ENCODE data around the gene LYPD4.

The LYPD4 gene

DNA sequence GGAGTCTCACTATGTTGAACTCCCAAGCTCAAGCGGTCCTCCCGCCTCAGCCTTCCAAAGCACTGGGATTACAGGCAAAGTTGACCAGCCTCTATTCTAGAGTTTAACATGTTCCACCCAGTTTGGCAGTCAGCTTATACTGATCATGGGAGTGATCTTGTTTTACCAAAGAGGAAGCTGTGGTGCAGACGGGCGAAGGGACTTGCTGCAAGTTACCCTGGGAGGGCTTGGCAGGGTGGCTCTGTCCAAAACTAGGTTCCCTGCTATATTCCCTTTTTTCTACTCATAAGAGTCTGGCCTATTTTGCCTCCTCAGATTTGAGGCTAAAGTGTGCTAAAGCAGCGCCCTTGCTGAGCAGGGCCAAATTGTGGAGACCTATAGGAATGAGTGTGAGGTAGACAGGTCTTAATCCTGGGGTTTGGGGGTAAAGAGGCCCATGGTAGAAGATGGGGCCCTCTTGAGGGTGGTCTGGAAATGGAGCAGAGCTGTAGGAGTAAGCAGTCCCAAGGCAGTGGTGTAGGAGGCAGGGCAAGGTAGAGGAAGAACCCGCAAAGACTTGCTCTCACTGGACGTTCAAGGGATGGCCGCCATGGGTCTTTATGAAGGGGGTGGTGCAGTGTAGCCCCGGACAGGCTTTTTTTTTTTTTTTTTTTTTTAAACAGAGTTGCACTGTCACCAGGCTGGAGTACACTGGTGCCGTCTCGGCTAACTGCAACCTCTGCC lies 18.9 kb upstream of the LYPD4 start:
- Histone ChIP-seq H3K27me3 (replicated peaks; ENCODE audit: control insufficient read depth, insufficient read depth, low read length, poor library complexity, severe bottlenecking) (no peaks in the 10 kb centered on the region), H3K4me3 (ENCODE audit: insufficient read depth, low read depth, low read length, poor library complexity, severe bottlenecking) (no peak overlapping the region), H3K4me1 (ENCODE audit: control insufficient read depth, insufficient read depth, low read length, poor library complexity, severe bottlenecking) (peaks cover 45% of the 10 kb centered on the region), H3K36me3 (ENCODE audit: control insufficient read depth, insufficient read depth, low read length) (peaks cover 52% of the 10 kb centered on the region), H3K9me3 (ENCODE audit: control insufficient read depth, low read length) (no peaks in the 10 kb centered on the region), H3K27ac (ENCODE audit: insufficient read depth, low read length, poor library complexity, severe bottlenecking) (peak overlapping the region; percentile 53)
- no peak for DNase-seq

DNA sequence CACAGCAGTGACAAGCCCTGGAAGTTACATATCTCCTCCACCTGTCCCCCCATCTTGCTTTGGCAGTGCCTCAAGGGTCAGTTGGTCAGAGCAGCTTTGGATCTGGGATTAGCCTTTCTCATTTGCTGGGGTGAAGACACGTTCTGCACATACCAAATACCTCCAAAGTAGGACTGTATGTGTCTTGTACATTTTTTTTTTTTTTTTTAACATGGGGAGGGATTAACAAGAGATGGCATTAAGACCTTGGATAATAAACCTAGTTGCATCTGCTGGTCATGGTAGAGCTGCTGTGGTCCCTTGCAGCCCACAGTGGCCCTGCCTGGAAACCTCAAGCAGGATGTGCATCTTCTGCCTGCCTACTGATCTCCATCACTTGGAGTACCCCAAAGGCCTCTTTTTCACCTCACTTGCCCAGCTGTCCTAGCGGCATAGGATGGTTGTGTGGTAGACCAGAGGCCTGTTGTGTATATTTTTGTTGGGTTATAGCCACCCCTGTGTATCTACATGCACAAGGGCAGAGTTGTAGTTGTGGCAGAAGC lies 18.0 kb upstream of the LYPD4 start:
- Histone ChIP-seq H3K27me3 (replicated peaks; ENCODE audit: control insufficient read depth, insufficient read depth, low read length, poor library complexity, severe bottlenecking) (no peaks in the 10 kb centered on the region), H3K4me3 (ENCODE audit: insufficient read depth, low read depth, low read length, poor library complexity, severe bottlenecking) (no peak overlapping the region), H3K27ac (ENCODE audit: insufficient read depth, low read length, poor library complexity, severe bottlenecking) (peak overlapping the region; percentile 90), H3K36me3 (ENCODE audit: control insufficient read depth, insufficient read depth, low read length) (peaks cover 47% of the 10 kb centered on the region), H3K9me3 (ENCODE audit: control insufficient read depth, low read length) (no peaks in the 10 kb centered on the region), H3K4me1 (ENCODE audit: control insufficient read depth, insufficient read depth, low read length, poor library complexity, severe bottlenecking) (peaks cover 38% of the 10 kb centered on the region)
- DNase-seq, result no peak

DNA sequence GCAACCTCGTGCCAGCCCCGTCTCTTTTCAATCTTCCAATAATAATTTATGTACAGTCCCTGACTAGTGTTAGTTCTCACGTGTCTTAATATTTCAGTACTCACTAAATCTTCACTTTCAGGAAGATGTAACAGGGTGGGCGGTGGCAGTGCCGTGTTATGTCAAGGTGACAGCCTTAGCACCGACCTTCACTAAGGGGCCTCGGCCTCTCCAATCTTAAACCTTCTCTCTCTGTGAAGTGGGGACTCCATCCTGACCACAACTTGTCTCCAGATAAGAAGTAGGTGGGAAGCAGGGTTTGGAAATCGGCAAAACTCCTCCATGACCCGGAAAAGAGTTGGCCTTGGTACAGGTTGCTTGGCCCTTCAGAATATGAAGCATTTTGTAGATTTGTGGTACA lies 17.4 kb upstream of the LYPD4 start:
- Histone ChIP-seq H3K4me3 (ENCODE audit: insufficient read depth, low read depth, low read length, poor library complexity, severe bottlenecking) (no peak overlapping the region), H3K27me3 (replicated peaks; ENCODE audit: control insufficient read depth, insufficient read depth, low read length, poor library complexity, severe bottlenecking) (no peaks in the 10 kb centered on the region), H3K4me1 (ENCODE audit: control insufficient read depth, insufficient read depth, low read length, poor library complexity, severe bottlenecking) (peaks cover 38% of the 10 kb centered on the region), H3K27ac (ENCODE audit: insufficient read depth, low read length, poor library complexity, severe bottlenecking) (peak overlapping the region; percentile 90), H3K9me3 (ENCODE audit: control insufficient read depth, low read length) (no peaks in the 10 kb centered on the region), H3K36me3 (ENCODE audit: control insufficient read depth, insufficient read depth, low read length) (peaks cover 47% of the 10 kb centered on the region)
- no peak for DNase-seq

GRCh38 chr19:41861116-41861768 lies 16.8 kb upstream of the LYPD4 start:
- Histone ChIP-seq H3K27me3 (replicated peaks; ENCODE audit: control insufficient read depth, insufficient read depth, low read length, poor library complexity, severe bottlenecking) (no peaks in the 10 kb centered on the region), H3K4me3 (ENCODE audit: insufficient read depth, low read depth, low read length, poor library complexity, severe bottlenecking) (peak overlapping the region; percentile 60), H3K9me3 (ENCODE audit: control insufficient read depth, low read length) (no peaks in the 10 kb centered on the region), H3K27ac (ENCODE audit: insufficient read depth, low read length, poor library complexity, severe bottlenecking) (peak overlapping the region; percentile 90), H3K36me3 (ENCODE audit: control insufficient read depth, insufficient read depth, low read length) (peaks cover 43% of the 10 kb centered on the region), H3K4me1 (ENCODE audit: control insufficient read depth, insufficient read depth, low read length, poor library complexity, severe bottlenecking) (peaks cover 38% of the 10 kb centered on the region)
- DNase-seq, result no peak

- peak overlapping the region; percentile 60 for H3K4me3 ChIP-seq (ENCODE audit: insufficient read depth, low read depth, low read length, poor library complexity, severe bottlenecking)
- H3K36me3 ChIP-seq (ENCODE audit: control insufficient read depth, insufficient read depth, low read length), result peaks cover 40% of the 10 kb centered on the region
- no peaks in the 10 kb centered on the region for H3K9me3 ChIP-seq (ENCODE audit: control insufficient read depth, low read length)
- DNase-seq, result no peak
- H3K27me3 ChIP-seq (replicated peaks; ENCODE audit: control insufficient read depth, insufficient read depth, low read length, poor library complexity, severe bottlenecking), result no peaks in the 10 kb centered on the region
- H3K4me1 ChIP-seq (ENCODE audit: control insufficient read depth, insufficient read depth, low read length, poor library complexity, severe bottlenecking), result peaks cover 38% of the 10 kb centered on the region
- H3K27ac ChIP-seq (ENCODE audit: insufficient read depth, low read length, poor library complexity, severe bottlenecking), result peak overlapping the region; percentile 90
These were observed 16.1 kb upstream of the LYPD4 start for GRCh38 chr19:41860419-41861115.

GRCh38 chr19:41859618-41860418 lies 15.3 kb upstream of the LYPD4 start, which contains the start of gene RPS19:
Gene RPS19 (plus strand): TSS chr19:41860255. CDS start chr19:41860775, 520 bp downstream.
- peak; percentile 96 to 97 (median 96) for DNase-seq
- Histone ChIP-seq H3K9me3 (ENCODE audit: control insufficient read depth, low read length) (no peaks in the 10 kb centered on the region), H3K4me1 (ENCODE audit: control insufficient read depth, insufficient read depth, low read length, poor library complexity, severe bottlenecking) (peaks cover 36% of the 10 kb centered on the region)

GRCh38 chr19:41859213-41859617 lies 14.7 kb upstream of the LYPD4 start:
- DNase-seq, result no peak
- no peaks in the 10 kb centered on the region for H3K27me3 ChIP-seq (replicated peaks; ENCODE audit: control insufficient read depth, insufficient read depth, low read length, poor library complexity, severe bottlenecking)
- peak overlapping the region; percentile 90 for H3K27ac ChIP-seq (ENCODE audit: insufficient read depth, low read length, poor library complexity, severe bottlenecking)

More at GRCh38 chr19:41859618-41860418, 15.3 kb upstream of the LYPD4 start, which contains the start of gene RPS19:
- Histone ChIP-seq H3K36me3 (ENCODE audit: control insufficient read depth, insufficient read depth, low read length) (peaks cover 34% of the 10 kb centered on the region), H3K27ac (ENCODE audit: insufficient read depth, low read length, poor library complexity, severe bottlenecking) (peak within 1 kb of the TSS; percentile 90), H3K27me3 (replicated peaks; ENCODE audit: control insufficient read depth, insufficient read depth, low read length, poor library complexity, severe bottlenecking) (no peaks in the 10 kb centered on the region), H3K4me3 (ENCODE audit: insufficient read depth, low read depth, low read length, poor library complexity, severe bottlenecking) (peak within 1 kb of the TSS; percentile 60)

GRCh38 chr19:41853768-41854167 lies 9.3 kb upstream of the LYPD4 start:
- no peaks in the 10 kb centered on the region for H3K4me1 ChIP-seq (ENCODE audit: control insufficient read depth, insufficient read depth, low read length, poor library complexity, severe bottlenecking)
- no peak for DNase-seq
- H3K27me3 ChIP-seq (replicated peaks; ENCODE audit: control insufficient read depth, insufficient read depth, low read length, poor library complexity, severe bottlenecking), result no peaks in the 10 kb centered on the region
- no peaks in the 10 kb centered on the region for H3K9me3 ChIP-seq (ENCODE audit: control insufficient read depth, low read length)
- H3K27ac ChIP-seq (ENCODE audit: insufficient read depth, low read length, poor library complexity, severe bottlenecking), result no peak overlapping the region
- H3K4me3 ChIP-seq (ENCODE audit: insufficient read depth, low read depth, low read length, poor library complexity, severe bottlenecking), result no peak overlapping the region
- no peaks in the 10 kb centered on the region for H3K36me3 ChIP-seq (ENCODE audit: control insufficient read depth, insufficient read depth, low read length)

More at GRCh38 chr19:41859213-41859617, 14.7 kb upstream of the LYPD4 start:
- Histone ChIP-seq H3K4me1 (ENCODE audit: control insufficient read depth, insufficient read depth, low read length, poor library complexity, severe bottlenecking) (peaks cover 30% of the 10 kb centered on the region), H3K4me3 (ENCODE audit: insufficient read depth, low read depth, low read length, poor library complexity, severe bottlenecking) (no peak overlapping the region), H3K36me3 (ENCODE audit: control insufficient read depth, insufficient read depth, low read length) (peaks cover 28% of the 10 kb centered on the region), H3K9me3 (ENCODE audit: control insufficient read depth, low read length) (no peaks in the 10 kb centered on the region)

DNA sequence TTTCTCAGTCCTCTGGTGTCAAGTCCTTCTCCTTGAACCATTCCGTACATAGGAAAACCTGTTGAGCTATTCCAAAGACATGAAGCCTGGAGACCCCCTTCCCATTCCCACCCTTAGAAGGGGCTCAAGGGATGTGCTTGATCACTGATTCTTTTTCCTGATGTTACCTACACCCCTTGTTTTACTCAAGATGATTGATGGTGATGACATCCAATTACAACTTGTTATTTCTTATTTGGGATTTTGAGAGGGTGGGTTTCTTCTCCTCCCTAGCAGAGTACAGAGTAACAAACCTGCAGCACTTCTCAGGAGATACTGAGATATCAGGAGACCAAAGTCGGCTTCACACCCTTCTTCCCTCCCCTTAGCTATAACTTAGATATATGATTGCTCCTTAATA lies 8.9 kb upstream of the LYPD4 start:
- Histone ChIP-seq H3K27me3 (replicated peaks; ENCODE audit: control insufficient read depth, insufficient read depth, low read length, poor library complexity, severe bottlenecking) (no peaks in the 10 kb centered on the region), H3K4me1 (ENCODE audit: control insufficient read depth, insufficient read depth, low read length, poor library complexity, severe bottlenecking) (no peaks in the 10 kb centered on the region), H3K36me3 (ENCODE audit: control insufficient read depth, insufficient read depth, low read length) (no peaks in the 10 kb centered on the region), H3K9me3 (ENCODE audit: control insufficient read depth, low read length) (no peaks in the 10 kb centered on the region), H3K27ac (ENCODE audit: insufficient read depth, low read length, poor library complexity, severe bottlenecking) (no peak overlapping the region), H3K4me3 (ENCODE audit: insufficient read depth, low read depth, low read length, poor library complexity, severe bottlenecking) (no peak overlapping the region)
- no peak for DNase-seq
